ENCODE measurements around the gene PSD2.
A peak's percentile ranks its signal among the peaks of the same experiment; 100 is the strongest.

The PSD2 gene

DNA sequence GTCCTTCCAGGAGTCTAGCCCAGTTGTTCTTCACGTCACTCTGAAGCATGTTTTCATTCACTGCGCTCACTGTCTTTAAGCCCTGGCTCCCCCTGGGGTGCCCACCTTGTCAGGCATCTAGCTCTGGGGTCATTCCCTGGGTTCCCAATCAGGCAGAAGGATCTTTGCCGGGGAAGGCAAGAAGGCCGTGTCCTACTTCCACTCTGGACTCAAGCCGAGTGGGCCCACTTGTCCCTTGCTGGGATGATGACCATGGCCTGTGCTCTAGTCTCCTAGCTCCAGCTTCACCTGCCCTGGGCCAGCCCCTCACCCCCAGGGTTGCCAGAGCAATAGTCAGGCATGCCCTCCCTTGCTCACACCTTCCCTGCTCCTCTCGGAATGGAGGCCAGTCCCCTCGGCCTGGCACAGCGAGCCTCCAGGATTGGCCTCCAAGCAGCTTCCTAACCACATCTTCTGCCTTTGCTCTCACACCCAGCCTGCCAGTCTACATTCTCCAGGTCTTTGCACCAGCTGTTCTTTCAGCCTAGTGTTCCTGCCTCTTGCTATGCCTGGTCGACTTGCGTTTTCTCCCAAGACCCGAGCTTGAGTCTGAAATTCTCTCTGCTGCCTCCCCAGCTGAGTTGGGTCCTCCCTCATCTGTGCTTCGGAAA, 32.2 kb upstream of the PSD2 start:
- DNase-seq (ENCODE audit: low read depth): no peak

DNA sequence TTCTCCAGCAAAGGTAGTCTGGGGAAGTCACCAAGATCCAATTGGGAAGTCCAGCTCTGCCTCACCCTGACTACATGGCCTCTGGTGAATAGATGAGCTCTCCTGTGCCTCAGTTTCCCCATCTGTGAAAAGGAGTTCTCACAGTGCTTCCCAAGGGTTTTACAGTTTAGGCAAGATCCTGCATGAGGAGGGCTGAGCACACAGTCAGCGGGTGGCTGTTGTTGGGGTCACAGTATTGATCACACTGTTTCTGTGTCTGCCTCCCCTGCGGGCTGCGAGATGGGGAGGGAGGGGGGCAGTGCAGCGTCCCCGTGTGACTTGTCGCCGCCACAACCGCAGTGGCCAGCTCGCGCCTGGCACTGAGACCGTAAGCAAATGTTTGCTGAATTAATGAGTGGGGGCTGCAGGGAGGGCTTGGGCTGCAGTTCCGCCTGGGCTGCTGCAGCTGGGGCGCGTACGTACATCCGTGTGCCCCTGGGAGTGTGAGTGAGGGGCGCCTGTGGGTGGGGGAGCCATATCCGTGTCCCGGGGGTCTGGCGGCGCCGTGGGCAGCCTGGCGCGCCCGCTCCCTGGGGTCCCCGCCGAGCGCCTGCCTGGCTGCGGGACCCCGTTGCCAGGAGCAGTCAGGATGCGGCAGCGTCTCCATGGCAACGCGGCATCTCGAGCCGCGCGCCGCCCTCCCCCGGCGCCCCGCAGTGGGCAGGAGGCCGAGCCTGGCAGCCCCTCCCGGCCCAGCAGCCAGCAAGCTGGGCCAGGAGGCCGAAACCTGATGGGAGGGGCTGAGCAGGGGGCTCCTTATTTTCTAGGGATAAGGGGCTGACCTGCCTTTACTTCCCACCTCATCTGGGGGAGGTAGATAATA, 31.4 kb upstream of the PSD2 start:
- no peak for DNase-seq (ENCODE audit: low read depth)

DNA sequence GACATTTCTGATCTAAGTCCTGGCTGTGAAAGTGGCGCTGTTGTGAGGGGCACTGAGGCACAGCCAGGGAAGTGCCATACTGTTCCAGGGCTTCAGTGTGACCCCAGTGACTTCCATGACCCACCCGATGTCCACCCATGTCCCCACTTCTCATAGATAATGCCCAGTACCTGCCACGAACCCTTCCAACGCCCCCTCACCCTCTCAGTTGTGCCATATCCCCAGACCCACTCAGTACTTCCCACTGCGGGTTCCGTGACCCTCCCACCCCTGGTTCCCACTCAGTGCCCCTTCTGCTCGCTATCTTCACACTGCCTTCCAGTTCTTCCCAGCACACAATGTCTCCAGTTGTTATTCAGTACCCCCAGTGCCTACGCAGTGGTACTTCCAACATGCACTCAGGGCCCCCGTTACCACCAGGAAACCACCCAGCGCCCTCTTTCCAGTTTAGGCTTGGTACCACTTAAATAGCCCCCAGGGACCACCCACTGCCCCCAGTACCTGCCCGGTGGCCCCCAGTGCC, 30.7 kb upstream of the PSD2 start:
- DNase-seq (ENCODE audit: low read depth): no peak

DNA sequence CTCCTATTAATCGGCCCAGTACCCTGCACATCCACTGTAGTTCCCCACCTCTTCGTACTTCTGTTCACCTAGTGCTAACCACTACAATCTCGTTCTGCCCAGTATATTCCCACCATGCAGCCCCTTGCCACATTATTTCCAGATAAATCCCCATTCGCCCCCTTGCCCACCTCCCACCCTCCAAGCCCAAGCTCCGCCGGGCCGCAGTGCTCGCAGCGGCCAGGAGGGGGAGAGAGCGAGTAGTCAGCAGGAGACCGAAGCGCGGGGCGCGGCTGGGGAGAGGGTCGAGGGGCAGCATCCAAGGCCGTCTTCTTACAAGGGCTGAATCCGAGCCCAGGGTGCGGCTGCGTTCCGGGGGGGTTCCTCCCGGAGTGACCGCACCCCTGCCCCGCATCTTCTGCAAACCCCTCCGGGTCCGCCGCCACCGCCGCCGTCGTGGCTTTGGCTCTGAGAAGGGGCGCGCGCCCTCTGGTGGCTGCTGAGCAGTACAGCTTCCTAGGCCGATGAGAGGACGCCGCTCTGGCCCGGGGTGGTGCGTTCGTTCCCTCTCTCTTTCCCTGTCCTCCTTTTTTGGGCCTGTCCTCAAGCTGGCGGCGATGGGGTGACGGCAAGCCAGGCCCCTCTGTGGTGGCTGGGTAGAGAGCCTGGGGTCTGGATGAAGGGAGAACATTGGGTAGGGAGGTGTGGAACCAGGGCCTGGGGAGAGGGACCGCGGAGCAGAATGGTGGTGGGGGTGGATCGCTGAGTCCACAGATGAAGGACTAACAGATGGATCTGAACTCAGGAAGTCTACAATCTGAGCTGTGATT, 30.0 kb upstream of the PSD2 start:
- DNase-seq (ENCODE audit: low read depth): peak; percentile 74

GRCh38 chr5:139767960-139768359, 27.6 kb upstream of the PSD2 start:
- DNase-seq (ENCODE audit: low read depth): no peak

GRCh38 chr5:139768807-139769465, 26.7 kb upstream of the PSD2 start:
- DNase-seq (ENCODE audit: low read depth): no peak

DNA sequence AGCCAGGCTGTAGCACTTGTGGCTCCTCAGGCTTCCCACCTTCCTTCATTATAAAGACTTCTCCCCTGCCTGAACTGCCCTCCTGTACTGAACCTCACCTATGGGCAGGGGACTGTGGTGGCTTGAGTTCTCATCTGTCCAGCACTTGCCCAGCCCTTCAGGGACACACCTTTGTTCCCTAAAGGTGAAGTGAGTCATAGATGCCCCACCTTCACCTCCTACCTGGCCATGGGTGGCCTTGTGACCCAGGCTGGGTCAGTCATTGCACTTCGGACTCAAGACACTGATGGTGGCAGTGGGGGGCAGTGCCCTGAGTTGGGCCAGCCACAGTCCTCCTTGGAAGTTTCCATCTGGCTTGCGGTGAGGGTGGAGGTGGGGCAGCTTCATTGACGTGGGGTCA, 26.1 kb upstream of the PSD2 start:
- DNase-seq (ENCODE audit: low read depth): no peak

DNA sequence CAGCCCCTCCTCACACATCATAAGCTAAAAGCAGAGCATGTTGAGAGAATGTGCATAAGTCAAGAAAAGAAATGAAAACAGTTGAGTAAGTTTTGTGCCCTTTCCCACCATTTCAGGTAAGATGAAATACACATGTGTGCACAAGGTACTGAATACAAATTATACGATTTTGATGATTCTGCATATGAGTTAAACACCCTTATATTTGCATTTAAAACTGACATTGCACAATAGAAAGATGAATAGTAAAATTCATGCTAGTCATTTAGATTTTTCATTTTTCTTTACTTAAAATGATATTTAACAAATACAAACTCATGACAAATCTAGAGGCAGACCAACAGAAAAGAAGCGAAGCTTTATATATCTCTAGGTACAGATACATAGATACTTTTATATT, 24.9 kb upstream of the PSD2 start:
- DNase-seq (ENCODE audit: low read depth): no peak

- DNase-seq (ENCODE audit: low read depth): no peak
Observed at GRCh38 chr5:139772089-139772791, 23.4 kb upstream of the PSD2 start.

GRCh38 chr5:139772927-139773690, 22.5 kb upstream of the PSD2 start:
- DNase-seq (ENCODE audit: low read depth): no peak

- peak; percentile 66 for DNase-seq (ENCODE audit: low read depth)
Observed at GRCh38 chr5:139774980-139775661, 20.5 kb upstream of the PSD2 start.

- DNase-seq (ENCODE audit: low read depth): no peak
Observed at GRCh38 chr5:139775872-139776271, 19.7 kb upstream of the PSD2 start.

DNA sequence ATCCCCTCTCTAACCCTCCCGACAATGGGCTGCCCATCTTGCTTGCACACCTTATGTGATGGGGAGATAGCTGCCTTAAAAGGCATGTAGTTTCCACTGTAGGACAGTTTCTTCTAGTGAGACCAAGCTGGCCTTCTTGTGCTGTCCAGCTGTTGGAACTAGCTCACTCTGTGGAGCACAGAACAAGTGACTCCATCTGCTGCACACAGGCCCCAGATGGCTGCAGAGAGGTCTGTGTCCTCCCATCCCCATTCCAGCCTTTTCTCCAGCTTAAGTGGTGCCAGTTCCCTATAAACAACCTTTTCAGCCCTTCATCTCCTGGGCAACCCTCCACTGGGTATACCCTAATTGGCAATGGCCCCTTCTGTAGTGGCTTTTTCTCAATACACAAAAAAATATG, 18.7 kb upstream of the PSD2 start:
- no peak for DNase-seq (ENCODE audit: low read depth)

DNA sequence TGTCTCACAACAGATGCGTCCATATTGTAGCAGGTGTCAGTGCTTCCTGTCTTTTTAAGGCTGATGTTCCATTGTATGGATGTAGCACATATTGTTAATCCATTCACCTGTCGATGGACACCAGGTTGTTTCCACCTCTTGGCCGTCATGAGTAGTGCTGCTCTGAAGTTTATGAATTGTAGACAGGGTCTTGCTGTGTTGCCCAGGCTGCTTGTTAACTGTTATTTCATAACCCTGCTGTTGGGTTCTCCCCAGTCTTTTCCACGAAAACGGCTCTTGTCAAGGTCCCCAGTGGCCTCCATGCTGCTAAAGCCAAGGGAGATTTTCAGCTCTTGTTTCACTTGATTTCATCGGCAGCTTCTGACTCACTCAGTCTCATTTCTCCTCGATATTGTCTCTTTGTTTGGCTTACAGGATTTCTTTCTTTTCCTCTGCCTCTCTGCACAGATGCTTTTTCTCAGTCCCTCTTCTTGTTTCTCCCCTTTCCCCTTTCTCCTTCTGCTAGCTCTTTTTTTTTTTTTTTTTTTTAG, 12.1 kb upstream of the PSD2 start:
- no peak for DNase-seq (ENCODE audit: low read depth)

GRCh38 chr5:139784488-139784887, 11.1 kb upstream of the PSD2 start:
- DNase-seq (ENCODE audit: low read depth): no peak

- DNase-seq (ENCODE audit: low read depth): no peak
Observed at GRCh38 chr5:139787257-139787567, 8.4 kb upstream of the PSD2 start.

DNA sequence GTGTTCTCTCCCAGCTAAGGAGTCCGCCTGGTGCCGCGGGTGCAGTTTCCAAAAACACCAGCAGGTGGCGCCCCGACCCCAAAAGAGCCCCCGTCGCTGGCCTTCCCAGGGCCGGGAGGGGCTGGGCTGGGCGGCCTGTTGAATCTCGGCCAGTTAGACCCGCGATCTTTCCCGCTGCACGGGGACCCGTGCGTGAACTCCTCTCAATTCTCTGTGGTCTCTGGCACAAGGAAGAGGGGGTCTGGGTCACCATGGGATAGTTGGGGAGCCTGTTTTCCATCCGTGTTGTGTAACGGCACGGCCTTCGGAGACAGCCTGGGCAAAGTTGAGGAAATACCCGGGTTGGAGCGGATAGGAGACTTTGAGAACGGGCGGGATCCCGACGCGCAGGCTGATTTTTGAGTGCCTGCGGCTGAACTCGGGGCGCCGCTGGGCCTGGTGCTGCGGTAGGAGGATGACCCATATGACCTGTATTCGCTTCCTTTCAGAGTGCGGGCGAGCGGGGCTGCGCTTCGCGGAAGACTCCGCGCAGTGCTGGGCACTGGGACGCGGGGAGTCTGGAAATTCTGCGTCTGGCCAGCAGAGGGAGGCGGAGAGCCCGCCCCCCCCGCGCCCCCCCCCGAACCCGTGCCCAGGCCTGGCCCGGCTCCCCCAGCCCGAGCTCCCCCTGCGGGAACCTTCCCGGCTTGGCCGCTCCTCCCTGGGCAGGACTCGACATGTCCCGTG, 7.9 kb upstream of the PSD2 start:
- peak; percentile 78 for DNase-seq (ENCODE audit: low read depth)

DNA sequence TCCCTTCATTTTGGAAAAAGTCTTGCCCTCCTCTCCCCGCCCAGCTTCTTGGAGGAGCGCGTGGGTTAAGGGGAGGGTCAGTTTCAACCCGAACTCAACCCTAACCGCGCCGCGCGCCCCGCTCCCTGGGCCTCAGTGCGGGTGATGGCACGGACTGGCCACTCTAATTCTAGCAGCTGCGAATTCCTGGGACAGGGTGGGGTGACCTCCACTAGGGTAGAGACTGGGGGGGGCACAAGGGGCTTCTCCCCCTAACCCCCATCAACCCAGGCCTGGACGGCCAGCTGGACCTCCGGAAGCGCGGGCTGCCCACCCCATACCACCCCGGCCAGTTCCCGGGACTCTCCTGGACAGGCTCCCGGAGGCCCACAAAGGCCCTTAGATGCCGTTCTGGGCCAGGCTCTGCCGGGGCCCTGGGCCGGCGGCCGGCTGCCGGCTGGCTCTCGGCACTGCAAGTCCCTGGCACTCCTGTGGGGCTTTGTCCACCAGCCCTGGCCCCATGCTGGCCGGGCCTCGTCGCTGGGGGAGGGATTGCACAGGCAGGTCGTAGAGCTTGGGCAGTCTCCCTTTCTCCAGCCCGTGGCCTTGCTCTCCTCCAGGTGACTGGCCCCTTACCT, 7.2 kb upstream of the PSD2 start:
- no peak for DNase-seq (ENCODE audit: low read depth)
